HG02938 (cell line): ENCODE measurements around the gene KDM4B.
"Not testable (repeated sequence)": the region's sequence is repeated elsewhere in the genome, so short reads cannot be mapped to it uniquely, and the experiment has no call there.

Source experiments
- ATAC-seq: cut with Tn5 transposase; IDR thresholded peaks from one replicate; pipeline ENCODE4 v1.9.1; 2021; ENCODE audit warnings: mild to moderate bottlenecking, moderate library complexity; ENCODE audit not compliant: unreplicated experiment

KDM4B gene

DNA sequence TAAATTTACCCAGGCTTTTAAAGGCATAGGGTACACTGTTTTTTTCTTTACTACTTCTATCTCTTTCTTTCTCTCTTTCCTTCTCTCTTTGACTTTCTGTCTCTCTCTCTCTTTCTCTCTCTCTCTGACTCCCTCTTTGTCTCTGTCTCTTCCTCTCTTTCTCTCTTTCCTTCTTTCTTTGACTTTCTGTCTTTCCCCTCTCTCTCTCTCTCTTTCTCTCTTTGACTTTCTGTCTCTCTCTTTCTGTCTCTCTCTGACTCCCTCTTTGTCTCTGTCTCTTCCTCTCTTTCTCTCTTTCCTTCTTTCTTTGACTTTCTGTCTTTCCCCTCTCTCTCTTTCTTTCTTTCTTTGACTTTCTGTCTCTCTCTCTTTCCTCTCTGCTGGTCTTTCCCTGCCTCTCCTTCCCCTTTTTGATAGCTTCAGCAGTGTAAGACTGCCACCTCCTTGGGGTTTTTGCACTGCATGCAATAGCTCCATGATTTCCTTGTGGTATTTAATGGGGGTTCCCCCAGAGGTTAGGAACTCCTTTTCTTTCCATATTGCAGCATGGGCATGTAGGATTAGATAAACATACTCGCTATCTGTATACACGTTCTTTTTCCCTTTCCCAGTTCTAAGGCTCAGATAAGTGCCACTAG lies 191.4 kb downstream of the KDM4B start:
- not testable (repeated sequence) for ATAC-seq

DNA sequence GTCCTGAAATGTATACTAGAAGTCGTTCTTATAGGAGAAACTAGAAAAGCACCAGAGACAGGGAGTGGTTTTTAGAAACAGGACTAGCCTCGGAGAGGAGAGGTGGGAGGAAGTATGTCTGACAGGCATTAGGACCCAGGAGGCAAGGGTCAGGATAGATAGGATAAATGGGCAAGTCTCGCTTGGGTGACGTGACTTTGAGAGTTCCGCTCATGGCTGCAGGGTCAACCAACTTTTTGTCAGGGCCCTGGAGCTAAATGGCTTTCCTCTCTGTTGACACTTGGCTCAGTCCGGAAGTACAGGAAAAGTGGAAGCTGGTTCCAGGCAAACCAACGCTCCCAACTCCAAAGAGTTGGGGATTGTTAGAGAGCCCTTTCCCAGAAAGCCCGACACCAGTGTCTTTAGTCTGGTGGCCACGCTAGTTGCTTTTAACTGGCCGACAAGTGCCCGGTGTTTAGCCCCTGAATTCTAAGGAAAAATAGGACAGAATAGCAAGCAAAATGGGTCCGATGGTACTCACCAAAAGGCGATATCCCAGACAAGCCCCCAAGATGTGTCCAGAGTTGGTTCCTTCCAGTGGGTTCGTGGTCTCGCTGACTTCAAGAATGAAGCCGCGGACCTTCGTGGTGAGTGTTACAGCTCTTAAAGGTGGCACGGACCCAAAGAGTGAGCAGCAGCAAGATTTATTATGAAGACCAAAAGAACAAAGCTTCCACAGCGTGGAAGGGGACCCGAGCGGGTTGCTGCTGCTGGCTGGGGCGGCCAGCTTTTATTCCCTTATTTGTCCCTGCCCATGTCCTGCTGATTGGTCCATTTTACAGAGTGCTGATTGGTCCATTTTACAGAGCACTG lies 196.2 kb downstream of the KDM4B start:
- not testable (repeated sequence) for ATAC-seq

DNA sequence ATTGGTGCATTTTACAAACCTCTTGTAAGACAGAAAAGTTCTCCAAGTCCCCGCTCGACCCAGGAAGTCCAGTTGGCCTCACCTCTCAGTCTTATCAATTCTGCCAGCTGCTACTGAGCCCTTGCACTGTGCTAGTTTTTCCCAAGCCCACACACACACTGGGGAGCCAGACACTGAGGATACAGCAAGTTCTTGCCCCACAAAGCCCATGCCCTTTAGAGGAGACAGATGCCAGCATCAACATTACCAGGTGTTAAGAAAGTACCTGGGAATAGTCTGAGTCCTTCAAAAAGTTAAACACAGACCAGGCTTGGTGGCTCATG lies 196.7 kb downstream of the KDM4B start:
- ATAC-seq: no peak

DNA sequence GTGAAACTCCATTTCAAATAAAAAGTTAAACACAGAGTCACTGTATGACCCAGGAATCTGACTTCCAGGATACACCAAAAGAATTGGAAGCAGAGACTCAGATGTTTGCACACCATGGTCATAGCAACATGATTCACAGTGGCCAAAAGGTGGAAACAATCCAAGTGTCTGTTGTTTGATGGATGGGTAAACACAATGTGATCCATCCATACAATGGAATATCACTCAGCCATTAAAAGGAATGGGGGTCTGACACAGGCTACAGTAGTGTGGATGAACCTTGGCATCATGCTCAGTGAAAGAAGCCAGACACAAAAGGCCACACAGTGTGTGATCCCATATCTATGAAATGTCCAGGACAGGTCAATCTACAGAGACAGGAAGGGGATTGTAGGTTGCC lies 197.3 kb downstream of the KDM4B start:
- no peak for ATAC-seq

DNA sequence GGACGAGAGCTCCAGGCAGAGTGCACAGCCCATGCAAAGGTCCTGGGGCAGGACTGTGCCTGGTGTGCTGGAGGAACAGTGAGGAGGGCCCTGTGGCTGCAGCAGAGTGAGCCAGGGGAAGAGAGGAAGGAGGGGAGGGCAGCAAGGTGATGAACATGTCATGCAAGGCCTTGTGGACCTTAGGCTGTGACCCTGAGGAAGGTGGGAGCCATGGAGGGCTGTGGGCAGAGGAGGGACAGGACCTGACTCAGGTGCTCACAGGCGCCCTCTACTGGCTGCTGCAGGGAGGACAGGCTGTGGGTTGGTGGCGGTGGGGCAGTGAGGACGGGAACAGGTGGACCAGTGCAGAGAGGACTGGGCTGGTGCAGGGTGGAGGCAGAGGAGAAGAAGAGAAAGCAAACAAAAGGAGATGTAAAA lies 201.4 kb downstream of the KDM4B start:
- ATAC-seq: no peak

DNA sequence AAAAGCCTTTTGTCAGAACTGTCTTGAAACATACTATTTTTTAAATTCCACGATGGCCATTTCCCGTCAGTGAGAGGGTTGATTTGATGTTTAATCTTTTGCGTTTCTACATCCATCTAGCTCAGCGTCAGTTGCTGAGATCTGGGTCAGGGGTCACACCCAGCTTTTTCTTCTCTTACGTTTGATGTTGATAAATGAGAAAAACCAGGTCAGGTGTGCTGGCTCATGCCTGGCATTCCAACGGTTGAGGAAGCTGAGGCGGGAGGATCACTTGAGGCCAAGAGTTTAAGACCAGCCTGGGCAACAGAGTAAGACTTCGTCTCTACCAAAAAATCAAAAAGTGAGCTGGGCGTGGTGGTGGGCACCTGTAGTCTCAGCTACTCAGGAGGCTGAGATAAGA lies 202.8 kb downstream of the KDM4B start:
- no peak for ATAC-seq

DNA sequence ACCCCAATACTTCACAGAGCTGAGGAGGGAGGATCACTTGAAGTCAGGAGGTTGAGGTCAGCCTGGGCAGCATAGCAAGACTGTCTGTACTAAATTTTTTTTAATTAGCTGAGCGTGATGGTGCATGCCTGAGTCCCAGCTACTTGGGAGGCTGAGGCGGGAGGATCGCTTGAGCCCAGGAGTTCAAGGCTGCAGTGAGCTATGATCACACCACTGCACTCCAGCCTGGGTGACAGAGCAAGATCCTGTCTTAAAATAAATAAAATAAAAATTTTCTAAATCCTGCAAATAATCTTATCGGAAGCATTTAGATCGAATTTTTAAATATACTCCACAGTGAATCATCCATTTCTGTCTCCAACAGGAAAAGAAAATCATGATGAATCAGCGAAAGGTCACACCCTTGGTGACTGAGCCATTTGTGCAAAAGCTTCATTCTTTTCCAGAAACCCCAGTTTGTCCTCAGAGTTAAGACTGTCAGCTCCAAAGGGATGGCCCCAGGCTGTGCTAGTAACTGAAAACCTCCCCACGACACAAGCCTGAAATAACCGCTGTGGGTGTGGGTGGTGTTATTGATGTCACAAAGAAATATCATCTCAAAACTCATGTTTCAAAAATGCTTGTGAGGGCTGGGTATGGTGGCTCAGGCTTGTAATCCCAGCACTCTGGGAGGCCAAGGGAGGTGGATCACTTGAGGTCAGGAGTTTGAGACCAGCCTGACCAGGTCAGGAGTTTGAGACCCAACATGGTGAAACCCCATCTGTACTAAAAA lies 204.1 kb downstream of the KDM4B start:
- ATAC-seq: no peak

DNA sequence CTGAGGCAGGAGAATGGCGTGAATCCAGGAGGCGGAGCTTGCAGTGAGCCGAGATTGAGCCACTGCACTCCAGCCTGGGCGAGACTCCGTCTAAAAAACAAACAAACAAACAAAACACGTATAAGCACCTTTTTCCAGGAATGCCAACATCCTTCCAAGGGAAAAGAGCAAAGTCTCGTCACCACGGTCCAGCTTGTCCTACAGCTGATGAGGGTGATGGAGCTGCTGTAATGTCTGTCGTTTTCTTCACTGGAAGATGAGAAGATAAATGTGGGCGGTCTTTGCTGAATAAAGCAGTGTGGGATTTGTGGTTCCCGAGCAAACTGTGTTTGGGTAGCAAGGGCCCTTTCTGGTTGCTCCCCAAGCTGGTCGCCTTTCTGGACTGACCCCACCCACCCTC lies 205.1 kb downstream of the KDM4B start:
- no peak for ATAC-seq

DNA sequence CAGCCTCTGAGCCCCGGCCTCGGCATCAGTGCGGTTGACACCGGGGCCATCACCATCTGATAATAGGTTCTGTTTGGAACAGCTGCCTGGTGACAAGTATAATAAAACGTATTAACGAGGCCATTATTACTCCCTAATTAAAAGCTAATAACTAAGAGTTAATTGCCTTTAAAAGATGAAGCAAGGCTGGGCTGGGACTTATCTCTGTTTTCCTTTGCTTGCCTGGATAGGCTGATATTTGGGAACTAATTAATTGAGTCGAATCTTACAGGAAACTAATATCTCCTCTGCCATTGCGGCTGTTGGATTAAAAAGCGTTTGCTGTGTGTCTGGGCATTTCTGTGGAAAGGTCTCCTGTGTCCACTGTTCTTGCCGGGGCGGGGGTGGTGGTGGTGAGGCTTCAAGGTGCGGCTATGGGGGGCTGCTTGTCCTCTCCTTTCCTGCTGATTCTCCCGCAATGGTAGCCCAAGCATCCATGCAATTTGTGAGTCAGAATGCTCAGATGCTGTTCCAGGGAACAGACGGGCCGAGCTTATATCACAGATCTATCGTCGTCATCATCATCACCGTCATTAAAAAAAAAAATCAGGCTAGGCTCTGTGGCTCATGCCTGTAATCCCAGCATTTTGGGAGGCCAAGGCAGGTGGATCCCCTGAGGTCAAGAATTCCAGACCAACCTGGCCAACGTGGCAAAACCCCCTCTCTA lies 209.0 kb downstream of the KDM4B start:
- no peak for ATAC-seq

DNA sequence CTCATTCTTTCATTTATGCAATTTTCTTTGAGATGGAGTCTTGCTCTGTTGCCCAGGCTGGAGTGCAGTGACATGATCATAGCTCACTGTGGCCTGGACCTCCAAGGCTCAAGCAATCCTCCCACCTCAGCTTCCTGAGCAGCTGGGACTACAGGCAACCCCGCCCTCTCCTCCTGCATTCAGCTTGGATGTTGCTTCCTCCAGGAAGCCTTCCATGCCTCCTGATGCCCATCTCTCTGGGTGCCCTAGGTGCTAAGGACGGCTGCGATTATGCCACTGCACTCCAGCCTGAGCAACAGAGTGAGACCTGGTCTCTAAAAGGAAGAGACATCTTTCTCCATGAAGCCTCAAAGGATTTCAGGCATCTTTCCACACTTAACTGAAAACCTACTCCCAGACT lies 209.9 kb downstream of the KDM4B start:
- ATAC-seq: no peak

DNA sequence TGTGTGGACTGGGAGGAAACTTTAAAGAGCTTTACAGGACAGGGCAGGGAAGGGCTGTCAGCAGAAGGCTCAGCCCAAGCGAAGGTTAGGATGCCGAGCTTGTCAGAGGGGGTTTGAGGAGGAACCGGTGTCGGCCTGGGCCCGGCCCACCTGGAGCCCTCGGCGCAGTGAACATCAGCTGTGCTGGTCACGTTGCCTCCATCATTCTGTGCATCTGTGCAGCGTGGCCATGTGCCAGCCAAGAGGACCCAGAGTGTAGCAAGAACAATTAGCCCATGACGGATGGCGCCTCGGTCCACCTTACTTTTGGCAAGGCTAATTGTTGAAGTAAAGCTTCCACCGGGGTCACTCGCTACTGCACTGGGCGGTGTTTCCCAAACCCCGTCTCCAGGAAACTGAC lies 210.3 kb downstream of the KDM4B start:
- ATAC-seq: no peak

DNA sequence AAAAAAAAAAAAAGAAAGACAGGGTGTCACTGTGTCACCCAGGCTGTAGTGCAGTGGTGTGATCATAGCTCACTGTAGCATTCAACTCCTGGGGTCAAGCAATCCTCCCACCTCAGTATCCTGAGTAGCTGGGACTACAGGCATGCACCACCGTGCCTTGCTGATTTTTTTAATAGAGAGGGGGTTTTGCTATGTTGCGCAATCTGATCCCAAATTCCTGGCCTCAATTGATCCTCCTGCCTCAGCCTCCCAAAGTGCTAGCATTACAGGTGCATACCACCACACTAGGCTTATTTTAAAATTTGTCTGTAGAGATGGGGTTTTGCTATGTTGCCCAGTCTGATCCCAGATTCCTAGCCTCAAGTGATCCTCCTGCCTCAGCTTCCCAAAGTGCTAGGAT lies 212.4 kb downstream of the KDM4B start:
- no peak for ATAC-seq

DNA sequence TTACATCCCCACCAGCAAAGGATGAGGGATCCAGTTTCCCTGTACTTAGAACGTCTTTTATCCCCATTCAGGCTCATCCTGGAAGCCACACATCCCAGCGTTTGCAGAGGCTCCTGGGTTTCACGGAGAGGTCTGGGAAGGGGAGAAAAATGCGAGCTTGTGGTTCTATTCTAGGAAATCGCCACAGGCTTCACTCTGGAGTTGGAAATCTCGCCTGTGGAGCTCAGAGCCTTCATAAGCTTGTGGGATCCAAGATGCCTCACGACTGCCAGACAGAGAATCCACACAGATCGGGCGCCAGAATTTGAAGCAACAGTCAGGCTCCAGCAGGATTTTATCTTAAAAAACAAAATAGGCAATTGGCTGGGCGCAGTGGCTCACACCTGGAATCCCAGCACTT lies 213.8 kb downstream of the KDM4B start:
- no peak for ATAC-seq

DNA sequence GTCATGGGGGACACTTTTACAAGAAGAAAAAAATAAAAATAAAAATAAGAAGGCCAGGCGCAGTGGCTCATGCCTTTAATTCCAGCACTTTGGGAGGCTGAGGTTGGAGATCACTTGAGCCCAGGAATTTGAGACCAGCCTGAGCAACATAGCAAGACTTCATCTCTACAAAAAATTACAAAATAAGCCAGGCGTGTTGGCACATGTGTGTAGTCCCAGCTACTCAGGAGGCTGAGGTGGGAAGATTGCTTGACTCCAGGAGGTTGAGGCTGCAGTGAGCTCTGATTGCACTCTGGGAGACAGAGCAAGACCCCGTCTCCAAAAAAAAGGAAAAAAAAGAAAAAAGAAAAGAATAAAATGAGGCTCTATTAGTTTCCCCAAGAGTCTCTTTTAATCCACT lies 214.7 kb downstream of the KDM4B start:
- no peak for ATAC-seq

DNA sequence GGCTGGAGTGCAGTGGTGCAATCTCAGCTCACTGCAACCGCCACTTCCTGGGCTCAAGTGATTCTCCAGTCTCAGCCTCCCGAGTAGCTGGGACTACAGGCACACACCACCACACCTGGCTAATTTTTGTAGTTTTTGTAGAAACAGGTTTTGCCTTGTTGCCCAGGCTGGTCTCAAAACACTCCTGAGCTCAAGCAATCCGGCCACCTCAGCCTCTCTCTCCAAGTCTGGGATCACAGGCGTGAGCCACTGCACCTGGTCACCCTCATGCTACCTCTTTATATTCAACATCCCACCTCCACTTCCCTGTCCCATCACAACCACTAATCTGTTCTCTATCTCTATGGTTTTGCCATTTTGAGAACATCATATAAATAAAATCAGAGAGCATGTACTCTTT lies 216.0 kb downstream of the KDM4B start:
- ATAC-seq: no peak

DNA sequence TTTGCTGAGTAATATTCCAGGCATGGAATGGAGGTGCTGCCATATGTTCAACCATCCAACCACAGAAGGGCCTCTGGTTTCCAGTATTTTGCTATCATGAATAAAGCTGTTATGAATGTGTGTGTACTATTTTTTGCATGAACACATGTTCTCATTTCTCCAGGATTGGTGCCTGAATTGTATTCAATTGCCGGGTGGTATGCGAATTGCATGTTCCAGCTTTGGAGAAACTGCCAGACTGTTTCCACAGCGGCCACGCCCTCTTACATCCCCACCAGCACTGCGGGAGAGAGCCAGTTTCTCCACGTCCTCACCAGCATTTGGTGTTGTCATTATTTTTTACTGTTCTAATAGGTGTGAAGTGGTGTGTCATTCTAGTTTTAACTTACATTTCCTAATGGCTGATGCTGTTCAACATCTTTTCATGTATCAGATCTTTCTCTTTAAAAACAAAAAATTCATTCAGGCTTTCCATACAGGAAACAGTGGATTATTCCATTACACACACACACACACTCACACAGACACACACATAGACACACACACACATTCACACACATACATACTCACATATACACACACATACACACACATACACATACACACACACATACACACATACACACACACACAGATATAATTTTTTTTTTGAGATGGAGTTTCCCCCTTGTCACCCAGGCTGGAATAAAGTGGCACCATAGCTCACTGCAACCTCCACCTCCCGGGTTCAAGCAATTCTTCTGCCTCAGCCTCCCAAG lies 217.6 kb downstream of the KDM4B start:
- no peak for ATAC-seq

DNA sequence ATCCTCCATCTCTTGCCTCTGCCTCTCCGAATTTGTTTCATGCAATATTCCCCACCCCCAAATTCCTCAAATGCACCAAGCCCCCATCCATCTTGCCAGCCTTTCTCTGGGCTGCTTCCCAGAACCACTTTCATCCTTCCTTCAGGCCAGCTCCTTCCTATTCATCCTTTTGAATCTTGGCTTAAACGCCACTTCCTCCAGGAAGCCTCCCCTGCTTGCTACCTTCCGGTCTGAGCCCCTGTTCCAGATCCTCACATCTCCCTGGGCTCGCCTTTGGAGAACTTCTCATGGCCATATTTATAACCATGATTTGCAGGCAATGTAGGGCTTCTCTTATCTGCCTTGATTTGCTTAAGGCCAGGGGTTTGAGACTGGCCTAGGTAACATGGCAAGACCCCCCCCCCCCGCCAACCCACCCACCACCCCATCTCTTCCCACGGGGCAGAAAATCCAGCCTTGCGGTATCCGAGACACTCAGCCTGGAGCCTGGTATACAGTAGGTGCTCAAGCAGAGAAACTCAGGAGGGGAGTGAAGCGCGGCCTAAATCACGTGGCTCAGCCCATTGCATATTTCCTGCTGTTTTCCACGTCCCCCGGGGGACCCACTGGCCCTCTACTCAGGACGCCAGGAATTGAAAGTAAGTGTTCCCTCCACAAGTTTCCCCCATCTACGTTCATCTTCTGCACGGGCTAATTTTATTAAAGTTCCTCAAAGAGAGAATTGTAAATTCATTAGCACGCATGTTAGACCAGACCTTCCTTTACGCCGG lies 219.8 kb downstream of the KDM4B start:
- no peak for ATAC-seq

DNA sequence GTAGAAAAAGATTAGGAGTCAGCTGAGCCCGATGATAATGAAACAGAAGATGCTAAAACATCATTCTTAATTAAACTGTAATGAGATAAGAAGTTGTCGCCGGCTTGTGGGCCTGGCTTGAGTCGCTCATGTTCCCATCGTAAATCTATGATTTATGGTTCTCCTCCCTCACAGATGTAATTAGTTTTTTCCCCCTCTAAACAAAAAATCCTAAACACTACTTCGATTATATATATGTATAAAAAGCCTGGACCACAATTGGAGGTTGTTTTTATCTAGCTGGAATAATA lies 220.3 kb downstream of the KDM4B start:
- no peak for ATAC-seq

DNA sequence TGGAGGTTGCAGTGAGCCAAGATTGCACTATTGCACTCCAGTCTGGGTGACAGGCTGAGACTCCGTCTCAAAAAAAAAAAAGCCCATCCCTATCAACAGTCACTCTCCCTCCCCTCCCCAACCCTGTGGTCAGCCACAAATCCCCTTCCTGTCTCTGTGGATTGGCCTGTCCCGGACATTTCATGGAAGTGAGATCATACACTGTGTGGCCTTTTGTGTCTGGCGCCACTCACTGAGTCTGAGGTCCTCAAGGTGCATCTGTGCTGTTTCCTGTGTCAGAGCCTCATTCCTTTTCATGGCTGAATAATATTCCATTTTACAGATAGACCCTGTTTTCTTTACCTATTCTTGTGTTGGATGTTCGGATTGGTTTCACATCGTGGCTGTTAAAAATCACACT lies 222.2 kb downstream of the KDM4B start:
- ATAC-seq: no peak

DNA sequence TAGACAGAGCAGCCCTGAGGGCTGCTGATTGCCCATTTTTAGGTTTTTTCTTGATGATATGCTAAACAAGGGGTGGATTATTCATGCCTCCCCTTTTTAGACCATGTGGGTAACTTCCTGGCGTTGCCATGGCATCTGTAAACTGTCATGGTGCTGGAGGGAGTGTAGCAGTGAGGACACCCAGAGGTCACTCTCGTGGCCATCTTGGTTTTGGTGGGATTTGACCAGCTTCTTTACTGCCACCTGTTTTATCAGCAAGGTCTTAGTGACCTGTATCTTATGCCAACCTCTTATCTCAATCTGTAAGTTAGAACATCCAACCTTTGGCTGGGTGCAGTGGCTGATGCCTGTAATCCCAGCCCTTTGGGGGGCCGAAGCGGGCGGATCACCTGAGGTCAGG lies 223.7 kb downstream of the KDM4B start:
- ATAC-seq: no peak
